ENCODE measurements around the gene CHCHD10. TPM values are rescaled to one million over a fixed set of nuclear protein-coding genes. Genes with fewer than 3 reads are reported as not detected.

Gene CHCHD10
- total RNA-seq (2021) (117 and 128 TPM in 2 replicates), Bru-seq, nascent RNA (percentile 63 among the genes with signal in this experiment), BruChase-seq, experiment 1, labeled RNA remaining after a 2-hour chase (percentile 50 among the genes with signal in this experiment), BruChase-seq, experiment 2, labeled RNA remaining after a 6-hour chase (percentile 66 among the genes with signal in this experiment)
- long read RNA-seq, transcript CHCHD10-202 (4 exons, 1,171 nt) = major isoform, 27 of 34 reads
- long read RNA-seq, partial matches to known transcripts = 3 of 34 reads
- long read RNA-seq, other reads (novel, unspliced or antisense) = 4 of 34 reads

DNA sequence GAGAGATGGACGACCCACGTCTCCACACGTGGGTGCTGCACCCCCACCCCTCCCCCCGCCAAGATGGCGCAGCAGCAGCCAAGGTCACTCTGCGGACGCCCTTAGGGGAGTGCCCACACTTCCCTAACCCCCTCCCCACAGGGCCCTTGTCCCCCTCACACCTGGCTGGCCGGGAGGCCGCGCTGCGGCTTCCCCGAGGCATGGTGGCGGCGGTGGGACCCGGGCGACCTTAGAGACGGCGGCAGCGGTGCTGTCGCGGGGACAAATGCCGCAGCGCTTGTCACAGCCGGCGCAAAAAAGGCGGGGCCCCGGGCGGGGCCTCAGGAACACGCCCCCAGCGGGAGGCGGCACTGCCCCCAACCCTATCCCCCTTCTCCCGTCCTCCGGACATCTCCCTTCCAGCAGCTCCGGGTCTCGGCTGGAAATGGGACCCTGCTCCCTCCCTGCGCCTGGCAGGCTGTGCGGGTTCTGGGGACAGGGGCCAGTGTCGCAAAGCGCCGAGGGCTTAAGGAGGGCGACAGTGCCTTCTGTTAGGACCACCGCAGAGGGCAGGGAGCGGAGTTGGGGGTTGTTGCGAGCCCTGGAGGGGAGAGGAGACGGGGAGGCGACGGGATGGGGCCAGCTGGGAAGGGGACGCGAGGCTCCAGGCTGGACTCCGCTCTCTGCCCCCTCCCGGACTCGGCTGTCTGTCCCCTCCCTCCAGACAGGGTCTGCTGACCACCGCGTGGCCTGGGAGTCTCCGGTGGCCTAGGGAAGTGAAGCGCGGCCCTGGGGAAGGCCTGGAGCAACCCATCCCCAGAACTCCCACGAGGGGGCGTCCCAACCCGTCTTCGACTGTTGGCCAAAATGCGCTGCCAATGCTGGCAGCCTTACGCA, at the start of gene CHCHD10:
Gene CHCHD10, minus strand, starts transcription at position 300 of the 876 bp plus-strand sequence. Its CDS starts 98 bp downstream, at position 202.
- Histone ChIP-seq H3K36me3 (ENCODE audit: insufficient read depth, low read length, poor library complexity, severe bottlenecking) (peaks cover 8% of the 10 kb centered on the region), H3K4me3 (ENCODE audit: low read depth, low read length, poor library complexity, severe bottlenecking) (peak within 1 kb of the TSS; percentile 70), H3K4me1 (ENCODE audit: insufficient read depth, low read length, poor library complexity, severe bottlenecking) (peaks cover 49% of the 10 kb centered on the region), H3K9me3 (ENCODE audit: low read depth, low read length, poor library complexity, severe bottlenecking) (no peaks in the 10 kb centered on the region), H3K27me3 (replicated peaks; ENCODE audit: insufficient read depth, low read depth, low read length, poor library complexity) (no peaks in the 10 kb centered on the region), H3K27ac (ENCODE audit: low read depth, low read length, poor library complexity, severe bottlenecking) (peak within 1 kb of the TSS; percentile 90)
- ChIA-PET POLR2A (ENCODE audit: low non-redundant PET) (no interaction called here), CTCF (interaction anchor here (0.6 to 0.7 kb wide), 2 partner anchors 82 to 89 kb away, joined by 4 read pairs; no protein-coding TSS in a partner anchor)
- DNase-seq (ENCODE audit: low spot score) = peak; percentile 92
- intact Hi-C loops (cut with micrococcal nuclease; ENCODE audit: unreplicated experiment) = loop anchor here (5.0 kb wide), 1 partner anchor 79 kb away; no protein-coding TSS in a partner anchor
- TF ChIP-seq, protein P1, sequence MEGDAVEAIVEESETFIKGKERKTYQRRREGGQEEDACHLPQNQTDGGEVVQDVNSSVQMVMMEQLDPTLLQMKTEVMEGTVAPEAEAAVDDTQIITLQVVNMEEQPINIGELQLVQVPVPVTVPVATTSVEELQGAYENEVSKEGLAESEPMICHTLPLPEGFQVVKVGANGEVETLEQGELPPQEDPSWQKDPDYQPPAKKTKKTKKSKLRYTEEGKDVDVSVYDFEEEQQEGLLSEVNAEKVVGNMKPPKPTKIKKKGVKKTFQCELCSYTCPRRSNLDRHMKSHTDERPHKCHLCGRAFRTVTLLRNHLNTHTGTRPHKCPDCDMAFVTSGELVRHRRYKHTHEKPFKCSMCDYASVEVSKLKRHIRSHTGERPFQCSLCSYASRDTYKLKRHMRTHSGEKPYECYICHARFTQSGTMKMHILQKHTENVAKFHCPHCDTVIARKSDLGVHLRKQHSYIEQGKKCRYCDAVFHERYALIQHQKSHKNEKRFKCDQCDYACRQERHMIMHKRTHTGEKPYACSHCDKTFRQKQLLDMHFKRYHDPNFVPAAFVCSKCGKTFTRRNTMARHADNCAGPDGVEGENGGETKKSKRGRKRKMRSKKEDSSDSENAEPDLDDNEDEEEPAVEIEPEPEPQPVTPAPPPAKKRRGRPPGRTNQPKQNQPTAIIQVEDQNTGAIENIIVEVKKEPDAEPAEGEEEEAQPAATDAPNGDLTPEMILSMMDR (conservative IDR thresholded peaks at IDR 0.05; ENCODE audit: low read depth, low read length) = peak; percentile 85
- no peak for TF ChIP-seq EZH2 (IDR thresholded peaks at IDR 0.05; ENCODE audit: borderline replicate concordance, low read depth, low read length, poor library complexity, severe bottlenecking)
- no TSS peak for BruUV-seq (replicated peaks)

- Histone ChIP-seq H3K27ac (ENCODE audit: low read depth, low read length, poor library complexity, severe bottlenecking) (no peak overlapping the region), H3K36me3 (ENCODE audit: insufficient read depth, low read length, poor library complexity, severe bottlenecking) (peaks cover 39% of the 10 kb centered on the region), H3K4me1 (ENCODE audit: insufficient read depth, low read length, poor library complexity, severe bottlenecking) (no peaks in the 10 kb centered on the region), H3K27me3 (replicated peaks; ENCODE audit: insufficient read depth, low read depth, low read length, poor library complexity) (no peaks in the 10 kb centered on the region), H3K4me3 (ENCODE audit: low read depth, low read length, poor library complexity, severe bottlenecking) (no peak overlapping the region), H3K9me3 (ENCODE audit: low read depth, low read length, poor library complexity, severe bottlenecking) (no peaks in the 10 kb centered on the region)
- CTCF ChIA-PET = no interaction called here
- POLR2A ChIA-PET (ENCODE audit: low non-redundant PET) = no interaction called here
- TF ChIP-seq EZH2 (IDR thresholded peaks at IDR 0.05; ENCODE audit: borderline replicate concordance, low read depth, low read length, poor library complexity, severe bottlenecking) = no peak
- TF ChIP-seq, protein P1 (conservative IDR thresholded peaks at IDR 0.05; ENCODE audit: low read depth, low read length) = no peak
- no TSS peak for BruUV-seq (replicated peaks)
- intact Hi-C loops (cut with micrococcal nuclease; ENCODE audit: unreplicated experiment) = no loop called here
- no peak for DNase-seq (ENCODE audit: low spot score)
Observed at GRCh38 chr22:23817146-23817545, 49.4 kb upstream of the CHCHD10 start.

GRCh38 chr22:23816156-23816976, 48.6 kb upstream of the CHCHD10 start:
- CTCF ChIA-PET = no interaction called here
- TF ChIP-seq, protein P1 (conservative IDR thresholded peaks at IDR 0.05; ENCODE audit: low read depth, low read length) = no peak
- no peak for TF ChIP-seq EZH2 (IDR thresholded peaks at IDR 0.05; ENCODE audit: borderline replicate concordance, low read depth, low read length, poor library complexity, severe bottlenecking)
- no peaks in the 10 kb centered on the region for H3K4me1 ChIP-seq (ENCODE audit: insufficient read depth, low read length, poor library complexity, severe bottlenecking)
- intact Hi-C loops (cut with micrococcal nuclease; ENCODE audit: unreplicated experiment) = no loop called here
- BruUV-seq (replicated peaks) = no TSS peak
- DNase-seq (ENCODE audit: low spot score) = no peak
- H3K27ac ChIP-seq (ENCODE audit: low read depth, low read length, poor library complexity, severe bottlenecking) = no peak overlapping the region
- H3K27me3 ChIP-seq (replicated peaks; ENCODE audit: insufficient read depth, low read depth, low read length, poor library complexity) = no peaks in the 10 kb centered on the region
- peaks cover 47% of the 10 kb centered on the region for H3K36me3 ChIP-seq (ENCODE audit: insufficient read depth, low read length, poor library complexity, severe bottlenecking)
- POLR2A ChIA-PET (ENCODE audit: low non-redundant PET) = no interaction called here
- H3K9me3 ChIP-seq (ENCODE audit: low read depth, low read length, poor library complexity, severe bottlenecking) = no peaks in the 10 kb centered on the region
- H3K4me3 ChIP-seq (ENCODE audit: low read depth, low read length, poor library complexity, severe bottlenecking) = no peak overlapping the region
